ENCODE measurements around the gene LLGL2. TPM values are rescaled to one million over a fixed set of nuclear protein-coding genes. Genes with fewer than 3 reads are reported as not detected.

LLGL2 gene
- total RNA-seq, 1 experiment from 2014 or later = not detected

DNA sequence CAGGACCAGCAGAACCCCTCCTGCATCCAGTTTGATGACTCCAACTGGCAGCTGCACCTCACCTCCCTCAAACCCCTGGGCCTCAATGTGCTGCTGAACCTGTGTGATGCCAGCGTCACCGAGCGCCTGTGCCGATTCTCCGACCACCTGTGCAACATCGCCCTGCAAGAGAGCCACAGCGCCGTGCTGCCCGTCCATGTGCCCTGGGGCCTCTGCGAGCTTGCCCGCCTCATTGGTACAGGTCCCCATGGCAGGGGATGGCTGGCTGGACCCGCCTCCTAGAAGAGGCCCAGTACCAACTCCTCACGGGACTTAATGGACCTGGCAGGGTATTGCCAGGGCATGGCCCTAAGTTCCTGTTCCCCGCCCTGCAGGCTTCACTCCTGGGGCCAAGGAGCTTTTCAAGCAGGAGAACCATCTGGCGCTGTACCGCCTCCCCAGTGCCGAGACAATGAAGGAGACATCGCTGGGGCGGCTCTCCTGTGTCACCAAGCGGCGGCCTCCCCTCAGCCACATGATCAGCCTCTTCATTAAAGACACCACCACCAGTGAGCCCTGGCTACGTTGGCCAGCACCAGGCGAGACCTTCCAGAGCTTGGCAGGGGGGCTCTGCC lies 32.8 kb upstream of the LLGL2 start:
- no peak for DNase-seq (ENCODE audit: low read depth)

DNA sequence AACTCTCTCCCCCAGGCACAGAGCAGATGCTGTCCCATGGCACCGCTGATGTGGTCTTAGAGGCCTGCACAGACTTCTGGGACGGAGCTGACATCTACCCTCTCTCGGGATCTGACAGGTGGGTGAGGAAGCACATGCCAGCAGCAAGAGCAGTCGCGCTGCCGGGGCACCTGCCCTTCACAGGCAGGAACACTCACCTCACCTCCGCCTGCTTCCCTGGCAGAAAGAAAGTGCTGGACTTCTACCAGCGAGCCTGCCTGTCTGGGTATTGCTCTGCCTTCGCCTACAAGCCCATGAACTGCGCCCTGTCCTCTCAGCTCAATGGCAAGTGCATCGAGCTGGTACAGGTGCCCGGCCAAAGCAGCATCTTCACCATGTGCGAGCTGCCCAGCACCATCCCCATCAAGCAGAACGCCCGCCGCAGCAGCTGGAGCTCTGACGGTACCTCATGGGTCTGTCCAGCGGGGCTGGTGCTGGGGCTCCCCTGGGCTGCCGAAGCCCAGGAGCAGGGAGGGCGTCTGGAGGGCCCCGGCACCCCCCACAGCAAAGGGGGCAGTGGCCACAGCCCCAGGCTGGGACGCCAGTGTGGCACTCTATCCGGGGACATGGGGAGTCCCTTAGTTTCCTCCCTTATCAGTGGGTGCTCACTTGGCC lies 31.9 kb upstream of the LLGL2 start:
- DNase-seq (ENCODE audit: low read depth) = no peak

DNA sequence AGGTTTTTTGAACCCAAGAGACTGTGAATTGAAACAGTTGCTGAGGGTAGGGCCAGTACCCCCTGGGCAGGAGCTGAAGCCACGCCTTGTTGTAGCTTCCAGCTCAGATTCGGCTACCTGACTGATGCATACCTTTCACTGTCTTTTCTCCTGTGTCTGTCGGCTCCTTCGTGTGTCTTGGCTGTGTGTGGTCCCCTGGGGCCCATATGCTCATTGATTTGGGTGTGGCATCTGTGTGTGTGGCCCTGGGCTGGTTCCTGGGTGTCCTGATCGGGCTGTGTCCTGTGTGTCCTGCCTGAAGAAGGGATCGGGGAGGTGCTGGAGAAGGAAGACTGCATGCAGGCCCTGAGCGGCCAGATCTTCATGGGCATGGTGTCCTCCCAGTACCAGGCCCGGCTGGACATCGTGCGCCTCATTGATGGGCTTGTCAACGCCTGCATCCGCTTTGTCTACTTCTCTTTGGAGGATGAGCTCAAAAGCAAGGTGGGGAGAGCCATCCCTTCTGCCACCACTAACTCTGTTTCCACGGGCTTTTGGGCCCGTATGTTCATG lies 31.1 kb upstream of the LLGL2 start:
- DNase-seq (ENCODE audit: low read depth) = no peak

DNA sequence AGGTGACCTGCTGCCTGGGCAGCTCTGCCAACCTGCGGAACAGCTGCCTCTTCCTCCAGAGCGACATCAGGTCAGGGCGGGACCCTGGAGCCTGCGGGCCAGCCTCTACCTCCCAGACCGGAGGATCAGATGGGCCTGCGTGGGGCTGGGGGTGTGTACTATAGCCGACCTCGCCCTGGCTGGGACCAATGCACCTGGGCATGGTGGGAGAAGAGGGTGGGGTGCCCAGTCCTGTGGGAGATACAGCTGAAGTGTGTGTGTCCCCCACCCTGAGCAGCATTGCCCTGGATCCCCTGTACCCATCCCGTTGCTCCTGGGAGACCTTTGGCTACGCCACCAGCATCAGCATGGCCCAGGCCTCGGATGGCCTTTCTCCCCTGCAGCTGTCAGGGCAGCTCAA lies 29.5 kb upstream of the LLGL2 start:
- no peak for DNase-seq (ENCODE audit: low read depth)

DNA sequence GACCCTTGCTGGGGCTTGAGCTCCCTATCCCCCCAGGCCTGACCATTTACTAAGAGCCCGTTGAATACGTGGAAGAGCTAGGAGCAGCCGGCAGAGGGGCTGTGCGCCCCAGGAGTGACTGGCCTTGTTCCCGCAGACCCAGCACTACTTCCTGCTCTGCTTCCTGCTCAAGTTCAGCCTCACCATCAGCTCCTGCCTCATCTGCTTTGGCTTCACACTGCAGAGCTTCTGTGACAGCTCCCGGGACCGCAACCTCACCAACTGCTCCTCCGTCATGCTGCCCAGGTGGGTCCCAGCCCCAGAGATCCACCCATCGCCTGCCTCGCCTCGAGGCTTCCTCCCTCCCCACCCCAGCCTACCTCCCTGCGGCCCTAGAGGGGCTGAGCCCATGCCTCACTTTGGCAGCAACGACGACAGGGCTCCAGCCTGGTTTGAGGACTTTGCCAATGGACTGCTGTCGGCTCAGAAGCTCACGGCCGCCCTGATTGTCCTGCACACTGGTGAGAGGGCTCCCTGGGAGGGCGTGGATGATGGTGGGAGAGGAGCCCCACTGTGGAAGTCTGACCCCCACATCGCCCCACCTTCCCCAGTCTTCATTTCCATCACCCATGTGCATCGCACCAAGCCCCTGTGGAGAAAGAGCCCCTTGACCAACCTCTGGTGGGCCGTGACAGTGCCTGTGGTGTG lies 27.3 kb upstream of the LLGL2 start:
- DNase-seq (ENCODE audit: low read depth) = no peak

DNA sequence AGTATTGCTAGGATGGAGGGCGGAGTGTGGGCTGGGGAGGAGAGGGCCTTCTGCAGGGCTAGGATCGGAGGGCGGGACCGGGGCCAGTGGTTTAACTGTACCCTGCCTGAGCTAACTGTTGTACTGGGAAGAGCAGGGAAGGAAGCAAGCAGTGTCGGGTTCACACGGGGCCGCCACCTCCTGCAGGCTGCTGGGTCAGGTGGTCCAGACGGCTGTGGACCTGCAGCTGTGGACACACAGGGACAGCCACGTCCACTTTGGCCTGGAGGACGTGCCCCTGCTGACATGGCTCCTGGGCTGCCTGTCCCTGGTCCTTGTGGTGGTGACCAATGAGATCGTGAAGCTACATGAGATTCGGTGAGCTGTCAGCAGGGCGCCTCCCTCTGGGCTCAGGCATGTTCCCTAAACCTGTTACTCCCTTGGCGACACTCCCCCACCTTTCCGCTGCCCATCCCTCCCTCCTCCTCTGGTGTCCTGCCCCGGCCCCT lies 26.7 kb upstream of the LLGL2 start:
- no peak for DNase-seq (ENCODE audit: low read depth)

DNA sequence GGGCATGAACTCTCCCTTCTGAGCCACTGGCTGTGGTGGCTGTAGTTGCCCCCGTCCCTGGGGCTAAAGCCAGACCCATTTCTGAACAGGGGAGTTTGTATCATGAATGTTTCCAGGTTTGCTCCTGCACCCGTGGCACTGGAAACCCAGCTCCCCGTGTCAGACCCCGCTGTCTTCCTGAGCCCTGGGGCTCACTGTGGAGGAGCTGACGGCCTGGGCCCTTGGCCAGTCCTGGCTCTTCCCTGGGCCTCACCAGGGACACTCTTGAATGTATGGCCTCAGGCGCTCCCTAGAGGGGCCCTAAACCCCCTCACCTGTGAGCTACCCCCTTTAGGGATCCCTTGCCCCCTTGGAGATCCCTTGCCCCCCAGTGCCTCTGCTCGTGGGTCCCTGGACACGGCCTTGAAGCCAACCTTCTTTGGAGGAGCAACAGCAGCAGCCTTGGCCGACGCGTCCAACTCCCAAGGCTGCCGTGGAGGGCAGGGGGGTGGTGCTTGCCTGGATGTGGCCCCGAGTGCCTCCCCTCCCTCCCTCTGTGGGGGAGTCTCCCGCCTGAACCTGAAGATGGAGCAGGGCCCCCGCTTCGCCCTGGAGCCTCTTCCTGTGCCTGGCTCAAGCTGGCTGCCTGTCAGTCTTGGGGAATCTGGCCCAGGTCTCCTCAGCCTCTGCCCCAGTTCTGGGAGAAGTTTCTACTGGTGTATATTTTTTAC lies 26.0 kb upstream of the LLGL2 start:
- DNase-seq (ENCODE audit: low read depth) = no peak

DNA sequence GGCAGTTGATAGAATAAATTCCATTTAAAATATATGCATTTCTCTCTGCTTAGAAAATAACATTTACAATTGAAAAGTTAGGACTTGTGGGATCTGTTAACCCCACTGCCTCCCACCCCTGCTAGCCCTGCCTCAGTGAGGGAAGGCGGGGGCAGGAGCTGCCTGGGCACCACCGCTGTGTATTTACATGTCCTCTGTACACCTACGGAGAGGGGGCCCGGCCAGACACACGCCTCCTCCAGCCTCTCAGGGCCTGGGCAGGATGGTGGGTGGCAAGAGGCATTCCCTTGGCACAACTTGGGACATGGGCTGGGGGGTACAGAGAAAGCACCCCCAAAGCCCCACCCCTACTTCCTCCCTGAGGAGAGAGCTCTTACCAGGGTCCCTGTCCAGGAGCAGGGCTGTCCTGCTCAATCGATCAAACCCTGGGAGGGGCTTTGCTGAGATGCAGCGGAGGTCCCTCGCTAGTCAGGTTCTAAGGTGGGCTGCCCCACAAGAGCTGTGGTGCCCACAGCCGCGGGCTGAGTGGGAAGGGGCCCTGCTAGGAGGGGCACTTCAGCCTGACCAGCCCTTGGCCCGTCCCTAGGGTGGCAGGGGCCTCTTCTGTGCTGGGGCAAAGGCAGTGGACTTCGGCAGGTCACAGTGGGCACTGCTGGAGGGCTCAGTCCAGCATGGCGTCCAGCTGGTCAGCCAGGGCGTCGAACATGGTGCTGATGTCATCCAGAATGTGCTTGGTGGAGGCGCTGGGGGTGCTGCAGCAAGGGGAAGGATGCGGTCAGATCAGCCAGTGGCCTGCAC lies 24.9 kb upstream of the LLGL2 start:
- DNase-seq (ENCODE audit: low read depth) = no peak

DNA sequence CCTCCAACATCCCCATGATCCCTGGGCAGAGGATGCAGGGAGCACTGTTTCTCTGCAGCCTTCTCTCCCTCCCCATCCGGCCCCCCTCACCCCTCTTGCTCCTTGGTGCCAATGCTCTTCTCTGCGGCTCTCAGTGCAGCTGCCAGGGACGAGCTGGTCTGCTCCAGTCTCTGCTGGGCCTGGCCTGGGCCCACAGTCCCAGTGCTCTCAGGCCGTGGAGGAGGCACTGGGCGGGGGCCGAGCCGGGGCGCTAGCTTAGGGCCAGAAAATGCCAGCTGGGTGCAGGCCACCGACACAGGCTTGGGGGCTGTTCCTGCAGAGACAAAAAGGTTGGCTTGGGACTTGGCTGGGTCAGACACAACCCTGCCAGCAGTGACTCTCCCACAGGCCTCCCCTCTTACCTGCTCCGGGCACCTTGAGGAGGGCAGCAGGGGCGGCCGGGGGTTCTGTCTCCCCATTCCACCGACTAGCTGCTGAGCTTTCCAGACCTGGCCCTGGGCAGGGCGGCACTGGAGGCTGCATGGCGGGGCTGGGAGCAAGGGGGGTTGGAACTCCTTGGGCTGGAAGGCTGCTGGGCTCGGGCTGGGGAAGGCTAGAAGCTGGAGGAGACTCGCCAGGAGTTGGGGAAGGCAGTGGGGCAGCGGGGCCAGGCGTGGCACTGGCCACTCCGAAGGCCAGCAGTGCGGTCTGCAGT lies 24.0 kb upstream of the LLGL2 start:
- no peak for DNase-seq (ENCODE audit: low read depth)

DNA sequence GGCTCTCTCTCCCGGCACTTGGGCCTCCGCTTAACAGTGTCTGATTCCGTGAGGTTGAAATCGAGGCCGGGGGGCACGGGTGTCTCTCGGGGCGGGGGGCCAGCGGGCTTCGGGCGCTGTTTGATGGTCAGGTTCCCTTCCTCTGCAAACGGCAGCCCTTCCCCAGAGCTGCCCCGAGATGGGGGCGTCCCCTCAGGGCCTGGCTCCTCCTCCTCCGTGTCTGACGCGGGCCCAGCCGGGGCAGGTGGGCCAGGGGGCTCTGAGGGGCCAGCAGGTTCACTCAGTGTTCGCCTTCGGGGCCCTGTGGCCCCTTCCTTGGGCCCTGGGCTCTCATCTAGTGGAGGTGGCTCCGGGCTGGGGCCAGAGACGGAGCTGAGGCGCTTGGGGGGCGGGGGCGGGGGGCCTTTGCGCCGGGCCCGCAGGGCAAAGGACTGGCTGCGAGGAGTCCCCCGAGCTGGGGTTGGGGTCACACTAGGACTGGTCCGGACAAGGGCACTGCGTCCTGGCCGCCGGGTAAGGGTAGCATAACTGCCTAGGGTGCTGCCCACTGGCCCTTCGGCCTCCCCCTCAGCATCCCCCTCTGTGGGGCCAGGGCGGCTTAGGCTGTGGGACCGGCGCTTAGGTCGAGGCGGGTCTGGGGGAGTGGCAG lies 23.3 kb upstream of the LLGL2 start:
- DNase-seq (ENCODE audit: low read depth) = no peak

DNA sequence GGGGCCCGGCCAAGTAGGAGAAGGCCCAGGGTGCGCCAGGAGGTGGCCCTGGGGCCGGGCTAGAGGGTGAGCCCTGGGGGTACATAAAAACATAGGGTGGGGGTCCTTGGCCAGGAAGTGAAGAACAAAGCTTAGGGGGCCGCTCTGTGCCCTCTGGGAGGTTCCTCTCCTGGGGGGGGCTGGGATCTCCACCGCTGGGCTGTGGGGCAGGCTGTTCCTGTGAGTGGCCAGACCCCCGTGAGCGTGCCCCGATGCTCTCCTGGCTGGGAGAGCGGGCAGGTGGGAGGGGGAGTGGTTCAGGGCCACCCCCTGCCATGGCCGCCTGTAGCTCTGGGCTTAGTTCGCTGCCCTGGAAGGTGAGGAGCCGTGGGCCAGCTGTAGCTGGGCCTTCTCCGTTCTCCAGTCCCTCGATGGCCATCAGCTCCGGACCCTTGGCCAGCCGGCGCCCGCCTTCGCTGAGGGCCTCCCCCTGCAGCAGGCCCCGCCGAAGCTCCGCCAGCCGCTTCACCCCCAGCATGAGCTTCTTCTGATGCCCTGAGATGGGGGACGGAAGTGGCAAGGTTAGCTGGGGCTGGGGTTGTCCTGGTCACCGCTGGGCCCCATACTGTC lies 22.7 kb upstream of the LLGL2 start:
- DNase-seq (ENCODE audit: low read depth) = no peak

DNA sequence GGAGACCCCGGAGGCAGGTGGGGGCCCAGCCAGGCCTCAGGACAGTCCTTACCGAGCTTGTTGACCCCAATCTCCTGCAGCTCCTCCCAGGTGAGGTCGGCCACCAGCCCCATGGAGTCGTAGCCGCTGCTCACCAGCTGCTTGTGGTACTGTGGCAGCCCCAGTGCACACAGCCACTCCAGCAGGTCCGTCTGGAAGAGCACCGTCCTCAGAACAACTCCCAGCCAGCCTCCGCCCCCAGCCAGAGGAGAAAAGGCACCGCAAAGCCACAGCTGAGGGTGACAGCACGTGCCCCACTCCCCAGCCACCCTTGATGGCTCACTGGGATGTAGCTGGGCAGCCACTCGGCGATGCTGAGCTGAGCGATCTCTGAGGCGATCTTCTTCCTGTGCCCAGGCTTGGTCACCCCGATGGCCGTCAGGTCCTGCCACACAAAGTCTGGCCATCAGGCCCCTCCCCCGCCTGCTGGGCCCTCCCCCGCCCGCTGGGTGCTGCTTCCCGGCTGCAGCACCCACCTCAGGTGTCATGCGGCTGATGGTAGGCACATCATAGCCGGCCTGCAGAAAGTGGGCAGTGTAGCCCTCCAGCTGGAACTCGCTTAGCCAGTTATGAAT lies 22.1 kb upstream of the LLGL2 start:
- no peak for DNase-seq (ENCODE audit: low read depth)

DNA sequence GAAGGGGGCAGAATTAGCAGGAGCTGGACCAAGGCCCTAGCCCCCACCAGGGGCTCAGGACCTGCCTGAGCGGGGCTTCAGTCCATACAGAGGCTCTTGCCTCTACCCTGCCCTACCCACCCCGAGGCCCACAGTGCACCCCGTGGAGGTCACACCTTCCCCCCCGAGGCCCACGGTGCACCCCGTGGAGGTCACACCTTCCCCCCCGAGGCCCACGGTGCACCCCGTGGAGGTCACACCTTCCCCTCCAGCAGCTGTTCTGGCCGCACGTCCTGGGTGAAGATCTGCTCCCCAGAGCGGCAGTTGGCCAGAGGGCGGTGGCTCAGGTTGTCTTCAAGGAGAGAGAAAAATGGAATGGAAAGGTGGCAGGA lies 21.5 kb upstream of the LLGL2 start:
- DNase-seq (ENCODE audit: low read depth) = no peak

DNA sequence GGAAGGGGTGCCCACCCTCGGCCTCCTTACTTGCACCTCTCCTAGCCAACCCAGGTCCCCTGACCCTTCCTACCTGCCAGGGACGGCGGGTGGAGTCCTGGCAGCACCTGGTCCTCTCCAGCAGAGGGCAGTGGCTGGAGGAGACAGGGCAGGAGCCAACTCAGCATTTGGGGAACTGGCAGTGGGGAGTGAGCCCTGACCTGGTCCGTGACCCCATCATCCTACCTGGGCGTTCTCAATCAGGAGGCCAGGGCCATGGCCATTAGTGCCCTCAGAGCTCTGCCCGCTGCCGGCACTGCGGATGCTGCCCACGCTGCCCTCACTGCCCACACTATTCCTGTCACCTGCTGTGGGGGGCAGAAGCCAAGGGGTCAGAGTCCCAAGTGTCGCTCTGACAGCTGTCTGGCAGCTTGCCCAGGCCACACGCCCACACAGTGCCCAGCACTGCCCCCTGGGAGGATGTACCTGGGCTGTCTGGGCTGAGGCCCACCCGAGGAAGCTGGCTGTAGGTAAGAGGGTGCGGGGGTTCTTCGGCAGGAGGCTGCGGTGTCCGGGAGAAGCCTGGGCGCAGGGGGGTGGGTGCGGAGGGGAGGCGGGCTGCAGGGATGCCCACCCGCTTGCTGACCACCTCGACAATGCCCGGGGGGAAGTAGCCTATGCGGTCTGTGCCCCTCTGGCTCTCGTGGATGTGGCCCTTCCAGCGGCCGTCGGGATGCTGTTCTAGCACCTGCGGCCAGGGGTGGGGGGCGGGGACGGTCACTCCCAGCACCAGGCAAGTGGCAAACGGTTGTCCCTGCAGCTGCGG lies 20.9 kb upstream of the LLGL2 start:
- no peak for DNase-seq (ENCODE audit: low read depth)

DNA sequence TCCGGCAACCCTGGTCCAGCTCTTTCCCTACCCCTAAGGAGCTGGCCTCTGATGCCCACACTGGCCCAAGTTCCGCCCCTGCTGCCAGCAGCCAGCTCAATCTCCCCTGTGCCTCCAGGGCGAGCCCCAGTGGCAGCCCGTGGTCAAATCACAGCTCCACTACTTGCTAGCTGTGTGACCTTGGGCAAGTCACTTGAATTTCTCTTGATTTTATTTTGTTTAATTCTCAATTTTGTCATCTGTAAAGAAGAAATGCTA lies 20.4 kb upstream of the LLGL2 start:
- DNase-seq (ENCODE audit: low read depth) = no peak

DNA sequence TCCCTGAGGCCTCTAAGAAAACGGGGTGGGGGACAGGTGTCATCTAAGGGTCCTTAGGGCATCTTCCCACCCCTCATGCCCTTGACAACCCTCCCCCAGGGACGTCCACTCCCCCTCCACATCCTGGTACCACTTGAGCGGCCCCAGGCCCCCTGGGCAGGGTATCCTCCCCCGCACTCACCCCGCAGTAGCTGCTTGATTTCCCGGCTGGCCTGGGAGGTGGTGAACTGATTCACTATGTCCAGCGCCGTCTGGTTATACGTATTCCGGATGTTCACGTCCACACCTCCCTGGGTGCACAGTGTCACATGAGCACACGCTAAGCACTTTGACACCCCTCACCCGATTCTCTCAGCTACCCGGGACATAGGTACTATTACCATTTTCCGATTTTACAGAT lies 19.9 kb upstream of the LLGL2 start:
- no peak for DNase-seq (ENCODE audit: low read depth)

DNA sequence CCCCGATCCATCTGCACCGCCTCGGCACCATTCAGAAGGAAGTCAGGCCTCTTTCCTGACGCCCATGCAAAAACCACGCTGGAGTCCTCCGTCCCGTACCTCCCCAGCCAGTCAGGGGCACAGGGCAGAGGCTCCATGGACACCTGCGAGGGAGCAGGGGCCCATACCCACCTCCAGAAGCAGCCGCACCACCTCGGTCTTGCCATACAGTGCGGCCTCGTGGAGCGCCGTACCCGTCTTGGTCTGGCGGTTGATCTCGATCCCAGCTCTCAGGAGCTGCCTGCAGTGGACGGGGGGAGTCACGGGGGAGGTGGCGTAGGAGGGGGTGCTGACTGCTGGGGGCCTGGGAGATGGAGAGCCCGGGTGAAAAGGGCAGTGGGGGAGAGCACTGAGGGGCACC lies 19.4 kb upstream of the LLGL2 start:
- DNase-seq (ENCODE audit: low read depth) = no peak

DNA sequence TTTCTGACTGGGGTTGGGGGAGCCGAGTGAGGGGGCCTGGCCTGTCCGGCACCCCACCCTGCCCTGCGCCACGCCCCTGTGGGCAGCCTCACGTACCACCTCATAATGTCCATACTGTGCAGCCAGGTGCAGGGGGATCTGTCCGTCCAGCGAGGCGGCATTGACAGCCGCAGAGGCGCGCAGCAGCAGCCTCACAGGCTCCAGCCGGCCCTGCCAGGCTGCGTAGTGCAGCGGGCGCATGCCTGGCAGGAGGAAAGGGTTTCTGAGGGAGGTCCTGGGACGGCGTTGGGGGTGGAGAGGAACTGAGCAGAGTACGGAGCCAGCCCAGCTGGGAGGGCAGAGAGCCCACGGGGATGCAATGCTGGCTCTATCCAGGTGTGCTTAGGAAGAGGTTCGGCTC lies 18.6 kb upstream of the LLGL2 start:
- no peak for DNase-seq (ENCODE audit: low read depth)
